Measurements from ENCODE around the gene BLID. TPM values are rescaled to one million over a fixed set of nuclear protein-coding genes. Genes with fewer than 3 reads are reported as not detected.

BLID gene
- total RNA-seq, 1 experiment from 2014 or later, result 4.1 TPM

DNA sequence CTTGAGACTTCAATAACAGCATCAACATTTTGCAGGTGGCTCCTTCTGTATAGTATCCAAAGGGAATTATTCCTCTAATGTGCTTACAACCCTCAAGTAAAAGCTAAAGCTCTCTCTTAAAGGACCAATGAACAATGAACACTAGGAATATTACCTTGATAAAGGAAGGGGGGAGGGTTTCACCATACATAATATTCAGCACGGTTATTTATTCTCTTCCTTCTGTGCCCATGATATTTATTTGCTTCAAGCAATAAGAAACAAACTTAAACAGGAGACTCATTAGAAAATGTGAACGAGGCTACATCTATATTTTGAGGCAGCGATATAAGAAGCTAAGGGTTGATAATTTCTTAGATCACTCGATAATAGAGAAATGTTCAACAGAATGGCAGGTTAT is 21.2 kb downstream of the BLID start:
- intact Hi-C loops (cut with micrococcal nuclease), result loop anchor here (5.0 kb wide), 2 partner anchors 203 to 268 kb away; no protein-coding TSS in a partner anchor
- CTCF ChIA-PET, result interaction anchor here (1.1 to 1.3 kb wide), 6 partner anchors 9 to 440 kb away, joined by 3 to 7 read pairs (median 4); no protein-coding TSS in a partner anchor
- POLR2A ChIA-PET, result interaction anchor here (0.5 to 10.3 kb wide), 18 partner anchors 8 to 440 kb away, joined by 3 to 290 read pairs (median 6); no protein-coding TSS in a partner anchor
- Mint-ChIP-seq H3K36me3 (ENCODE audit: insufficient read depth, unreplicated experiment) (peaks cover 30% of the 10 kb centered on the region), H3K27ac (ENCODE audit: low read depth, unreplicated experiment) (no peak overlapping the region), H3K27me3 (ENCODE audit: insufficient read depth, unreplicated experiment) (no peaks in the 10 kb centered on the region), H3K4me1 (ENCODE audit: insufficient read depth, unreplicated experiment) (peaks cover 34% of the 10 kb centered on the region), H3K4me3 (ENCODE audit: unreplicated experiment) (no peak overlapping the region), H3K9me3 (ENCODE audit: unreplicated experiment) (no peaks in the 10 kb centered on the region)
- BruUV-seq (replicated peaks), result no TSS peak
- TF ChIP-seq, protein P1, sequence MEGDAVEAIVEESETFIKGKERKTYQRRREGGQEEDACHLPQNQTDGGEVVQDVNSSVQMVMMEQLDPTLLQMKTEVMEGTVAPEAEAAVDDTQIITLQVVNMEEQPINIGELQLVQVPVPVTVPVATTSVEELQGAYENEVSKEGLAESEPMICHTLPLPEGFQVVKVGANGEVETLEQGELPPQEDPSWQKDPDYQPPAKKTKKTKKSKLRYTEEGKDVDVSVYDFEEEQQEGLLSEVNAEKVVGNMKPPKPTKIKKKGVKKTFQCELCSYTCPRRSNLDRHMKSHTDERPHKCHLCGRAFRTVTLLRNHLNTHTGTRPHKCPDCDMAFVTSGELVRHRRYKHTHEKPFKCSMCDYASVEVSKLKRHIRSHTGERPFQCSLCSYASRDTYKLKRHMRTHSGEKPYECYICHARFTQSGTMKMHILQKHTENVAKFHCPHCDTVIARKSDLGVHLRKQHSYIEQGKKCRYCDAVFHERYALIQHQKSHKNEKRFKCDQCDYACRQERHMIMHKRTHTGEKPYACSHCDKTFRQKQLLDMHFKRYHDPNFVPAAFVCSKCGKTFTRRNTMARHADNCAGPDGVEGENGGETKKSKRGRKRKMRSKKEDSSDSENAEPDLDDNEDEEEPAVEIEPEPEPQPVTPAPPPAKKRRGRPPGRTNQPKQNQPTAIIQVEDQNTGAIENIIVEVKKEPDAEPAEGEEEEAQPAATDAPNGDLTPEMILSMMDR (IDR thresholded peaks at IDR 0.05; ENCODE audit: unreplicated experiment), result no peak
- no peak for DNase-seq (ENCODE audit: unreplicated experiment)

- Mint-ChIP-seq H3K27me3 (ENCODE audit: insufficient read depth, unreplicated experiment) (no peaks in the 10 kb centered on the region), H3K4me1 (ENCODE audit: insufficient read depth, unreplicated experiment) (peaks cover 34% of the 10 kb centered on the region), H3K36me3 (ENCODE audit: insufficient read depth, unreplicated experiment) (peaks cover 40% of the 10 kb centered on the region), H3K27ac (ENCODE audit: low read depth, unreplicated experiment) (no peak overlapping the region), H3K9me3 (ENCODE audit: unreplicated experiment) (no peaks in the 10 kb centered on the region), H3K4me3 (ENCODE audit: unreplicated experiment) (no peak overlapping the region)
- intact Hi-C loops (cut with micrococcal nuclease), result no loop called here
- DNase-seq (ENCODE audit: unreplicated experiment), result peak; percentile 55
- CTCF ChIA-PET, result interaction anchor here (0.6 to 1.3 kb wide), 5 partner anchors 21 to 439 kb away, joined by 3 to 6 read pairs (median 3); no protein-coding TSS in a partner anchor
- BruUV-seq (replicated peaks), result no TSS peak
- TF ChIP-seq, protein P1 (IDR thresholded peaks at IDR 0.05; ENCODE audit: unreplicated experiment), result no peak
- POLR2A ChIA-PET, result interaction anchor here (0.7 to 10.3 kb wide), 15 partner anchors 8 to 439 kb away, joined by 3 to 290 read pairs (median 5); no protein-coding TSS in a partner anchor
These were observed 22.2 kb downstream of the BLID start for GRCh38 chr11:122093731-122094275.

DNA sequence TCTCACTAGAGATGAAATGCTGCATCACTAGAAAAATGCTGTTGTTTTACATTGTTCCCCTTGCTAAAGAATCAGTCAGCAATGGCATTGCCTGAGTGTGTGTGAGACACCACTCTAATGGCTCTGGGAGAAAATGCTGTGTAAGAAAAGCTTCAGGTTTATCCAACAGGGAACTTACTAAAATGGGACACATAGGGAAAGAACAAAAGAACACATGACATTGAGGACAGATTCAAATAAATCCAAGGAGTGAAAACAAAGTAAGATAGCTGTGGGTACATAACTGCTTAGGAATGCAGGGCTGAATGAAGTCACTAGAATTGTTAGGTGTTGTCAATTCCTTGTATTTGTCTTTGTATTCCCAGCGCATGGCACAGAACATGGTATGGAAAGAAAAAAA is 24.2 kb downstream of the BLID start:
- POLR2A ChIA-PET, result interaction anchor here (0.7 to 4.0 kb wide), 4 partner anchors 8 to 88 kb away, joined by 3 to 25 read pairs (median 3); no protein-coding TSS in a partner anchor
- TF ChIP-seq, protein P1 (IDR thresholded peaks at IDR 0.05; ENCODE audit: unreplicated experiment), result no peak
- intact Hi-C loops (cut with micrococcal nuclease), result no loop called here
- no peaks in the 10 kb centered on the region for H3K27me3 Mint-ChIP-seq (ENCODE audit: insufficient read depth, unreplicated experiment)
- peaks cover 44% of the 10 kb centered on the region for H3K4me1 Mint-ChIP-seq (ENCODE audit: insufficient read depth, unreplicated experiment)
- no TSS peak for BruUV-seq (replicated peaks)
- DNase-seq (ENCODE audit: unreplicated experiment), result no peak
- H3K36me3 Mint-ChIP-seq (ENCODE audit: insufficient read depth, unreplicated experiment), result peaks cover 49% of the 10 kb centered on the region
- H3K4me3 Mint-ChIP-seq (ENCODE audit: unreplicated experiment), result peak overlapping the region; percentile 8
- no peaks in the 10 kb centered on the region for H3K9me3 Mint-ChIP-seq (ENCODE audit: unreplicated experiment)
- peak overlapping the region; percentile 50 for H3K27ac Mint-ChIP-seq (ENCODE audit: low read depth, unreplicated experiment)
- CTCF ChIA-PET, result no interaction called here

- Mint-ChIP-seq H3K27me3 (ENCODE audit: insufficient read depth, unreplicated experiment) (no peaks in the 10 kb centered on the region), H3K36me3 (ENCODE audit: insufficient read depth, unreplicated experiment) (peaks cover 40% of the 10 kb centered on the region), H3K4me1 (ENCODE audit: insufficient read depth, unreplicated experiment) (peaks cover 47% of the 10 kb centered on the region), H3K27ac (ENCODE audit: low read depth, unreplicated experiment) (no peak overlapping the region), H3K9me3 (ENCODE audit: unreplicated experiment) (no peaks in the 10 kb centered on the region), H3K4me3 (ENCODE audit: unreplicated experiment) (no peak overlapping the region)
- TF ChIP-seq, protein P1 (IDR thresholded peaks at IDR 0.05; ENCODE audit: unreplicated experiment), result no peak
- intact Hi-C loops (cut with micrococcal nuclease), result no loop called here
- POLR2A ChIA-PET, result interaction anchor here (0.6 to 4.0 kb wide), 5 partner anchors 8 to 174 kb away, joined by 3 to 25 read pairs (median 4); no protein-coding TSS in a partner anchor
- no TSS peak for BruUV-seq (replicated peaks)
- DNase-seq (ENCODE audit: unreplicated experiment), result no peak
- CTCF ChIA-PET, result interaction anchor here (0.6 to 1.4 kb wide), 2 partner anchors 11 to 19 kb away, joined by 4 to 6 read pairs; no protein-coding TSS in a partner anchor
These were observed 26.9 kb downstream of the BLID start for GRCh38 chr11:122089111-122089510.
